C4-2B (cell line): ENCODE measurements around the gene MROH7.

Experiments
- H3K27ac ChIP-seq: fragments of 450-650 bp; 2 replicates; pipeline ENCODE4 v1.5.1; 2017
- CTCF ChIP-seq: fragments of 450-650 bp; conservative IDR thresholded peaks from 2 replicates; pipeline ENCODE4 v1.5.1; 2017; ENCODE audit warnings: mild to moderate bottlenecking
- ZFX ChIP-seq: fragments of 450-650 bp; IDR thresholded peaks from 2 replicates; pipeline ENCODE4 v1.6.1; 2017

The MROH7 gene

DNA sequence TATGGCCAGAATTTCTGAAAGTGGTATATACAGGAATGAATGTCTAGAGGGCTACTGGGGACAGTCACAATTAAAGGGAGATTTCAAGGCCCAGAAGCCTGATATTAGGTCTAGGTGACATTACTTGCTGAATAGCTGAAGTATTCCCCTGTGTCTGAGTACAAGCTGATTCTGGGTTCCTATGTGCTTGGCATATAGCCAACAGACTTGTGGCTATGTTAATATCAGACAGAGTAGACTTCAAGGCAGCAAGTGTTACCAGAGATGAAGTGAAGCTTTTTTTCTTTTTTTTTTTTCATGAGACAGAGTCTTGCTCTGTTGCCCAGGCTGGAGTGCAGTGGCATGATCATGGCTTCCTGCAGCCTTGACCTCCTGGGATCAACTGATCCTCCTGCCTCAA, 82.4 kb downstream of the MROH7 start:
- H3K27ac ChIP-seq, result no peak overlapping the region
- TF ChIP-seq CTCF, result no peak

GRCh38 chr1:54724771-54725170, 83.2 kb downstream of the MROH7 start:
- H3K27ac ChIP-seq, result no peak overlapping the region
- TF ChIP-seq CTCF (no peak), ZFX (no peak)

DNA sequence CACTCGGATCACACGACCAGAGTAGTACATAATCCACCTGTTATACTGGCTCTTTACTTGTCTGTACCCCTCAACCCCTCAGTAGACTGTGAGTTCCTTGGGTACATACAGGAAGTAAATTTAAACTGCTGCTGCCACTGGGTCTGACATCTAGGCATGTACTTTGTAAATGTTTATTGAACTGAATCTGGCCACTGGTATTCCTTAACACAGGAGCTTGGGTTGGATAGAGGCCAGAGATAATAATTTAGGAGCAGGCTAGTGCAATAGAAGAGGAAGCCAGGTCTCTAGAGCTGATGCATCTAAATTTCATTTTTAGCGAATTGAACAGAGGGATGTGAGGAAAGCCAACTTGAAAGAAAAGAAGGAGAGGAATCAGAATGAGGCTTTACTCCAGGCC, 86.4 kb downstream of the MROH7 start:
- no peak overlapping the region for H3K27ac ChIP-seq
- no peak for TF ChIP-seq ZFX
- no peak for TF ChIP-seq CTCF

DNA sequence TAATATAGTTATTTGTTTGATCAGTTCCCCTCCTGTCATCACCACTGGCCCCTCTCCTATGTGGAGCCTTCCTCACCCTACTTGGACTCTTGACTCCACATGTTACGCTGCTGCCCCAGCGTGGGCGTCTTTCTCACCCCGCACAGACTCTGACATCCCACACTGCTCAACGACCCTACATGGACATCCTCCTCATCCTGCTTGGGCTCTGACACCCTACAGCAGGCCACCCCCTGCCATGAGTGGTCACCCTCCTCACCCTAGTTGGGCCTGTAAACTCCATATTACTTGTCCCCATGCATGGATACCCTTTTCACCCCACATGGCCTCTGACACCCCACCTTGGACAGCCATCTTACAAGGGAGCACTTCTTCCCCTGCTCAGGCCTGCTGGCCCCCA, 95.1 kb downstream of the MROH7 start:
- TF ChIP-seq ZFX (no peak), CTCF (no peak)
- no peak overlapping the region for H3K27ac ChIP-seq

GRCh38 chr1:54738244-54738643, 96.7 kb downstream of the MROH7 start:
- no peak for TF ChIP-seq CTCF
- no peak for TF ChIP-seq ZFX
- H3K27ac ChIP-seq, result no peak overlapping the region

- TF ChIP-seq CTCF (no peak), ZFX (no peak)
- no peak overlapping the region for H3K27ac ChIP-seq
Measured at GRCh38 chr1:54741531-54741930, 99.9 kb downstream of the MROH7 start.

DNA sequence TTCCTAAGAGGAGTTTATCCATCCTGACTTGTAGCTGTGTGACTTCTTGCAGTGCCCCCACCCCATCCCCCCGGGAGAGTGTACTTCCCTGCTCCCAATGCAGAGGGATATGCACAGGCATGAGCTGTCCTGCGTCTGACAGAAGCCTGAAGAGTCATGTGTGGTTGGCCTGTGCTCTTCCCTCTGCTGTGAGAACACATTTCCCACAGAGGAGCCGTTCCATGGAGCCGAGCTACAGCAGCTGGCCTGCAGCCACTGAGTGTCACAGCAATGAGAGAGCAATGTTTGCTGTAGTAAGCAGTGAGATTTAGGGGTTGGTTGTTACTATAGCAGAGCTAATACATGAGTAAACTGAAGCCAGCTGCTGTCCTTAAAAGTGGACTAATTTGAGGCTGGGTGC, 100.7 kb downstream of the MROH7 start:
- H3K27ac ChIP-seq, result no peak overlapping the region
- no peak for TF ChIP-seq CTCF
- no peak for TF ChIP-seq ZFX
